Calu3 (cell line): ENCODE measurements around the gene PSMB7. TPM values are rescaled to one million over a fixed set of nuclear protein-coding genes. Genes with fewer than 3 reads are reported as not detected.

ENCODE experiments used
- BruUV-seq: library from RNA; stranded (reverse); fragments of 400-500 nt; replicated peaks from 2 replicates; lab custom pipeline; 2021; lab: Mats Ljungman, UMichigan
- CTCF ChIA-PET: fragments of 300-600 bp; sonication (Branson Sonifier 250); formaldehyde crosslinking; loops from one replicate; lab custom pipeline; 2022; ENCODE audit warnings: antibody characterized with exemption; lab: Charles Lee
- DNase-seq: peaks from one replicate; pipeline ENCODE4 v3.0.0; 2022
- H3K27ac Mint-ChIP-seq: one replicate; pipeline ENCODE4 v1.8.0; 2022; ENCODE audit warnings: mixed read lengths; ENCODE audit not compliant: unreplicated experiment
- H3K27me3 Mint-ChIP-seq: one replicate; pipeline ENCODE4 v1.8.0; 2022; ENCODE audit warnings: mixed read lengths; ENCODE audit not compliant: unreplicated experiment
- H3K36me3 Mint-ChIP-seq: one replicate; pipeline ENCODE4 v1.8.0; 2022; ENCODE audit warnings: mild to moderate bottlenecking, moderate library complexity, mixed read lengths; ENCODE audit not compliant: insufficient read depth, unreplicated experiment
- H3K4me1 Mint-ChIP-seq: one replicate; pipeline ENCODE4 v1.8.0; 2022; ENCODE audit warnings: mild to moderate bottlenecking, low read depth, mixed read lengths; ENCODE audit not compliant: unreplicated experiment
- H3K4me3 Mint-ChIP-seq: one replicate; pipeline ENCODE4 v1.8.0; 2022; ENCODE audit warnings: mild to moderate bottlenecking, low read depth, moderate library complexity, mixed read lengths; ENCODE audit not compliant: unreplicated experiment
- H3K9me3 Mint-ChIP-seq: one replicate; pipeline ENCODE4 v1.8.0; 2022; ENCODE audit warnings: low read depth, mixed read lengths; ENCODE audit not compliant: unreplicated experiment
- CTCF ChIP-seq: fragments of 200-600 bp; IDR thresholded peaks from one replicate; pipeline ENCODE4 v1.8.0; 2022; ENCODE audit warnings: antibody characterized with exemption; ENCODE audit not compliant: unreplicated experiment
- intact Hi-C: fragments of 100-400 bp; cut with micrococcal nuclease; formaldehyde crosslinking; loops from one replicate; pipeline ENCODE4 v1.10.0; 2022; ENCODE audit not compliant: unreplicated experiment
- total RNA-seq: library from RNA; stranded (reverse); gene quantifications from 2 replicates; pipeline ENCODE4 v1.2.3, GENCODE V29; 2022

Gene PSMB7
- total RNA-seq, 1 experiment from 2014 or later = 137 TPM

- no TSS peak for BruUV-seq
- Mint-ChIP-seq H3K4me1 (no peaks in the 10 kb centered on the region), H3K4me3 (no peak overlapping the region), H3K27ac (no peak overlapping the region), H3K36me3 (peaks cover 49% of the 10 kb centered on the region), H3K27me3 (no peaks in the 10 kb centered on the region), H3K9me3 (no peaks in the 10 kb centered on the region)
- CTCF ChIA-PET = no interaction called here
- no peak for TF ChIP-seq CTCF
- intact Hi-C loops = no loop called here
- no peak for DNase-seq
Observed at GRCh38 chr9:124340219-124341069, 74.8 kb downstream of the PSMB7 start.

- no peak for DNase-seq
- BruUV-seq = no TSS peak
- Mint-ChIP-seq H3K9me3 (no peaks in the 10 kb centered on the region), H3K36me3 (peaks cover 42% of the 10 kb centered on the region), H3K4me1 (no peaks in the 10 kb centered on the region), H3K27me3 (no peaks in the 10 kb centered on the region), H3K27ac (no peak overlapping the region), H3K4me3 (no peak overlapping the region)
- intact Hi-C loops = no loop called here
- CTCF ChIA-PET = no interaction called here
- TF ChIP-seq CTCF = no peak
Observed at GRCh38 chr9:124339603-124340146, 75.6 kb downstream of the PSMB7 start.

GRCh38 chr9:124337562-124337961 lies 77.7 kb downstream of the PSMB7 start:
- Mint-ChIP-seq H3K27ac (no peak overlapping the region), H3K9me3 (no peaks in the 10 kb centered on the region), H3K27me3 (no peaks in the 10 kb centered on the region), H3K4me3 (no peak overlapping the region), H3K4me1 (no peaks in the 10 kb centered on the region), H3K36me3 (peaks cover 34% of the 10 kb centered on the region)
- no peak for DNase-seq
- no TSS peak for BruUV-seq
- TF ChIP-seq CTCF = no peak
- CTCF ChIA-PET = no interaction called here
- intact Hi-C loops = no loop called here

- intact Hi-C loops = no loop called here
- Mint-ChIP-seq H3K4me1 (no peaks in the 10 kb centered on the region), H3K9me3 (no peaks in the 10 kb centered on the region), H3K27ac (no peak overlapping the region), H3K27me3 (no peaks in the 10 kb centered on the region), H3K36me3 (peaks cover 35% of the 10 kb centered on the region), H3K4me3 (no peak overlapping the region)
- CTCF ChIA-PET = no interaction called here
- no TSS peak for BruUV-seq
- DNase-seq = no peak
- no peak for TF ChIP-seq CTCF
Observed at GRCh38 chr9:124335320-124335707, 79.9 kb downstream of the PSMB7 start.
